Panc1 (cell line): ENCODE data around the gene OPN4.

ENCODE experiments used
- POLR2AphosphoS5 ChIP-seq: IDR thresholded peaks from 2 replicates; pipeline ENCODE4 v1.6.1; 2012; ENCODE audit warnings: mild to moderate bottlenecking, low read depth, low read length, moderate library complexity
- SIN3A ChIP-seq: IDR thresholded peaks from 2 replicates; pipeline ENCODE4 v1.6.1; 2012; ENCODE audit warnings: low read depth, mild to moderate bottlenecking, low read length, moderate library complexity, borderline replicate concordance; ENCODE audit not compliant: insufficient read depth
- TF ChIP-seq, protein P1 (sequence below): fragments of 450-650 bp; IDR thresholded peaks from 2 replicates; pipeline ENCODE4 v1.5.1; 2017; ENCODE audit warnings: mild to moderate bottlenecking

- TF ChIP-seq, protein P1, sequence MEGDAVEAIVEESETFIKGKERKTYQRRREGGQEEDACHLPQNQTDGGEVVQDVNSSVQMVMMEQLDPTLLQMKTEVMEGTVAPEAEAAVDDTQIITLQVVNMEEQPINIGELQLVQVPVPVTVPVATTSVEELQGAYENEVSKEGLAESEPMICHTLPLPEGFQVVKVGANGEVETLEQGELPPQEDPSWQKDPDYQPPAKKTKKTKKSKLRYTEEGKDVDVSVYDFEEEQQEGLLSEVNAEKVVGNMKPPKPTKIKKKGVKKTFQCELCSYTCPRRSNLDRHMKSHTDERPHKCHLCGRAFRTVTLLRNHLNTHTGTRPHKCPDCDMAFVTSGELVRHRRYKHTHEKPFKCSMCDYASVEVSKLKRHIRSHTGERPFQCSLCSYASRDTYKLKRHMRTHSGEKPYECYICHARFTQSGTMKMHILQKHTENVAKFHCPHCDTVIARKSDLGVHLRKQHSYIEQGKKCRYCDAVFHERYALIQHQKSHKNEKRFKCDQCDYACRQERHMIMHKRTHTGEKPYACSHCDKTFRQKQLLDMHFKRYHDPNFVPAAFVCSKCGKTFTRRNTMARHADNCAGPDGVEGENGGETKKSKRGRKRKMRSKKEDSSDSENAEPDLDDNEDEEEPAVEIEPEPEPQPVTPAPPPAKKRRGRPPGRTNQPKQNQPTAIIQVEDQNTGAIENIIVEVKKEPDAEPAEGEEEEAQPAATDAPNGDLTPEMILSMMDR, result no peak
- no peak; the same call in 1 of the 2 replicates for TF ChIP-seq POLR2AphosphoS5
- 0 out of 2 replicates have a peak, but pooled peaks have one; percentile 2 for TF ChIP-seq SIN3A
Observed at GRCh38 chr10:86711513-86712316, 57.4 kb downstream of the OPN4 start.
